Ectodermal cell (in vitro differentiated cells): ENCODE measurements around the gene GMDS.

ENCODE experiments used
- H3K27ac ChIP-seq: 2 replicates; pipeline ENCODE4 v1.7.0; 2013; ENCODE audit warnings: mild to moderate bottlenecking, low read depth, low read length; ENCODE audit not compliant: insufficient read depth, poor library complexity, severe bottlenecking
- H3K27me3 ChIP-seq: 2 replicates; pipeline ENCODE4 v1.7.0; 2013; ENCODE audit warnings: mild to moderate bottlenecking, low read length; ENCODE audit not compliant: insufficient read depth, control insufficient read depth, poor library complexity, severe bottlenecking
- H3K36me3 ChIP-seq: one replicate; pipeline ENCODE4 v1.7.0; 2013; ENCODE audit warnings: low read length; ENCODE audit not compliant: control insufficient read depth, insufficient read depth
- H3K4me1 ChIP-seq: one replicate; pipeline ENCODE4 v1.7.0; 2013; ENCODE audit warnings: low read length; ENCODE audit not compliant: control insufficient read depth, insufficient read depth
- H3K4me3 ChIP-seq: 2 replicates; pipeline ENCODE4 v1.7.0; 2013; ENCODE audit warnings: low read depth, low read length, control low read depth; ENCODE audit not compliant: insufficient read depth
- H3K9me3 ChIP-seq: 2 replicates; pipeline ENCODE4 v1.7.0; 2013; ENCODE audit warnings: mild to moderate bottlenecking, low read length, moderate library complexity; ENCODE audit not compliant: control insufficient read depth
- WGBS, 2 experiments: methylation state at CpG; one replicate each; pipeline ENCODE4 v1.1.7; 2013; ENCODE audit warnings: missing lambda C conversion rate in 2 of 2; 5-methylcytosine and 5-hydroxymethylcytosine counted together

Gene GMDS

DNA sequence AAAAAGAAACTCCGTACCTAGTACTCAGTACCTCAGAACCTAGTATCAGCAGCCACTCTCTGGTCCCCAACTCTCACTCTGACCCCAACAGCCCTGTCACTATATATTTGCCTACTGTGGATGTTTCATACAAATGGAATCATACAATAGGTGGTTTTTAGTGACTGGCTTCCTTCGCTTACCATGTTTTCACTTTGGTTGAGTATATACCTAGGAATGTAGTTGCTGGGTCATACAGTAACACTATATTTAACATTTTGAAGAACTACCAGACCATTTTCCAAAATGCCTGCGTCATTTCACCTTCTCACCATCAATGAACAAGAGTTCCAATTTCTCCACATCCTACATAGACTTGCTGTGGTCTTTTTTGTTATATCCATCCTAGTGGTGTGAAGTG, 283.2 kb downstream of the GMDS start:
- Histone ChIP-seq H3K27ac (no peak overlapping the region), H3K9me3 (no peaks in the 10 kb centered on the region), H3K4me1 (no peaks in the 10 kb centered on the region), H3K4me3 (no peak overlapping the region), H3K27me3 (no peaks in the 10 kb centered on the region), H3K36me3 (no peaks in the 10 kb centered on the region)
- 80 to 88% methylated on average over 2 to 3 of the region's 3 CpGs for WGBS, 2 experiments

- Histone ChIP-seq H3K4me1 (no peaks in the 10 kb centered on the region), H3K27ac (no peak overlapping the region), H3K9me3 (no peaks in the 10 kb centered on the region), H3K36me3 (no peaks in the 10 kb centered on the region), H3K27me3 (no peaks in the 10 kb centered on the region), H3K4me3 (no peak overlapping the region)
- 94% methylated on average over 12 of the region's 13 CpGs for WGBS, 2 experiments
Measured at GRCh38 chr6:1960486-1961142, 284.8 kb downstream of the GMDS start.

GRCh38 chr6:1958257-1958656, 287.1 kb downstream of the GMDS start:
- H3K36me3 ChIP-seq: no peaks in the 10 kb centered on the region
- no peaks in the 10 kb centered on the region for H3K4me1 ChIP-seq
- H3K4me3 ChIP-seq: no peak overlapping the region
- no peaks in the 10 kb centered on the region for H3K9me3 ChIP-seq
- H3K27me3 ChIP-seq: no peaks in the 10 kb centered on the region
- WGBS, 2 experiments: 75 to 79% methylated on average over 3 to 4 of the region's 4 CpGs
- no peak overlapping the region for H3K27ac ChIP-seq

GRCh38 chr6:1957746-1958145, 287.7 kb downstream of the GMDS start:
- 93 to 94% methylated on average over 4 to 5 of the region's 5 CpGs for WGBS, 2 experiments
- Histone ChIP-seq H3K4me3 (no peak overlapping the region), H3K27me3 (no peaks in the 10 kb centered on the region), H3K9me3 (no peaks in the 10 kb centered on the region), H3K27ac (no peak overlapping the region), H3K4me1 (no peaks in the 10 kb centered on the region), H3K36me3 (no peaks in the 10 kb centered on the region)

- 87 to 91% methylated on average over 13 to 14 of the region's 14 CpGs for WGBS, 2 experiments
- H3K27me3 ChIP-seq: no peaks in the 10 kb centered on the region
- no peak overlapping the region for H3K27ac ChIP-seq
- H3K36me3 ChIP-seq: no peaks in the 10 kb centered on the region
- H3K9me3 ChIP-seq: no peaks in the 10 kb centered on the region
- no peaks in the 10 kb centered on the region for H3K4me1 ChIP-seq
- no peak overlapping the region for H3K4me3 ChIP-seq
Measured at GRCh38 chr6:1952740-1953360, 292.6 kb downstream of the GMDS start.

GRCh38 chr6:1950631-1951030, 294.8 kb downstream of the GMDS start:
- Histone ChIP-seq H3K27ac (no peak overlapping the region), H3K36me3 (no peaks in the 10 kb centered on the region), H3K4me3 (no peak overlapping the region), H3K4me1 (no peaks in the 10 kb centered on the region), H3K9me3 (no peaks in the 10 kb centered on the region), H3K27me3 (no peaks in the 10 kb centered on the region)
- WGBS, 2 experiments: 94 to 96% methylated on average over 6 of the region's 6 CpGs

DNA sequence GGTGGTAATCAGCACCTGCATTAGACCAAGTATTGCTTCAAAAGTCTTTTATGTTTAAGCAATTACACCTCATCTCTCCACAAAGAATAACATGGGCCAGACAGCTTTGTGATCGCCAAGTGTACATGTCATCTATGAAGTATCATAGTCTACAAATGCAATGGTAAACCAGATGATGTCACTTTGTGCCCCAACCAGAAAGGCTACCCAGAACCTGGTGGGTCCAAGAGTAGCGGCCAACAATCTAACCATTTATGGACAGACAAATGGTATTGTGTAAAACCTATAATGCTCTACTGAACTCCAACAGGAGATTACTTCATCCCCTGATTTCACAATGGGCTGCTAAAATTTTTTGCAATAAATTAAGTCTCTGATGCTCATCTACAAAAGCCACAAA, 295.9 kb downstream of the GMDS start:
- Histone ChIP-seq H3K27ac (no peak overlapping the region), H3K4me3 (no peak overlapping the region), H3K4me1 (no peaks in the 10 kb centered on the region), H3K9me3 (no peaks in the 10 kb centered on the region), H3K36me3 (no peaks in the 10 kb centered on the region), H3K27me3 (no peaks in the 10 kb centered on the region)
- WGBS, 2 experiments: 94 to 96% methylated on average over 2 of the region's 2 CpGs

DNA sequence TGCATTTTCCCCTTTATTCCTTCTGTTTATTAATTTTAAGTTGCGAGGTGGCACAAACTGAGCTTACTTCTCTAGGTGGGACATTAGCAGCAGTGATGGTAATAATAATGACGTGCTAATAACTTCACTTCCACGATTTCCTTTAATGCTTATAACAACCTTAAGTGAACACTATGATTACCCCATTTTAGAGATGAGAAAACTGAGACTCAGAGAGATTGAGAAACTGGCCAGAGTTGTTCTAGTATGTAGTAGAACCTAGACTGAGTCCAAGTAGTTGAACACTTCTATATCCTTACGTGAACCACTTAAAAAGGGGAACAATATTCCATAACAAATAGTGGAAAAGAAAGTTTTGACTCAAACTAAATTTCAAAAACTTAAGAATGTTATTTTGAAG, 297.5 kb downstream of the GMDS start:
- H3K4me3 ChIP-seq: no peak overlapping the region
- H3K9me3 ChIP-seq: no peaks in the 10 kb centered on the region
- H3K36me3 ChIP-seq: no peaks in the 10 kb centered on the region
- no peak overlapping the region for H3K27ac ChIP-seq
- no peaks in the 10 kb centered on the region for H3K27me3 ChIP-seq
- 93 to 100% methylated on average over 1 to 4 of the region's 4 CpGs for WGBS, 2 experiments
- H3K4me1 ChIP-seq: no peaks in the 10 kb centered on the region

GRCh38 chr6:1946583-1946982, 298.8 kb downstream of the GMDS start:
- no peaks in the 10 kb centered on the region for H3K36me3 ChIP-seq
- H3K4me1 ChIP-seq: no peaks in the 10 kb centered on the region
- no peak overlapping the region for H3K4me3 ChIP-seq
- no peaks in the 10 kb centered on the region for H3K9me3 ChIP-seq
- H3K27me3 ChIP-seq: no peaks in the 10 kb centered on the region
- H3K27ac ChIP-seq: no peak overlapping the region
- 88 to 93% methylated on average over 2 to 3 of the region's 3 CpGs for WGBS, 2 experiments

DNA sequence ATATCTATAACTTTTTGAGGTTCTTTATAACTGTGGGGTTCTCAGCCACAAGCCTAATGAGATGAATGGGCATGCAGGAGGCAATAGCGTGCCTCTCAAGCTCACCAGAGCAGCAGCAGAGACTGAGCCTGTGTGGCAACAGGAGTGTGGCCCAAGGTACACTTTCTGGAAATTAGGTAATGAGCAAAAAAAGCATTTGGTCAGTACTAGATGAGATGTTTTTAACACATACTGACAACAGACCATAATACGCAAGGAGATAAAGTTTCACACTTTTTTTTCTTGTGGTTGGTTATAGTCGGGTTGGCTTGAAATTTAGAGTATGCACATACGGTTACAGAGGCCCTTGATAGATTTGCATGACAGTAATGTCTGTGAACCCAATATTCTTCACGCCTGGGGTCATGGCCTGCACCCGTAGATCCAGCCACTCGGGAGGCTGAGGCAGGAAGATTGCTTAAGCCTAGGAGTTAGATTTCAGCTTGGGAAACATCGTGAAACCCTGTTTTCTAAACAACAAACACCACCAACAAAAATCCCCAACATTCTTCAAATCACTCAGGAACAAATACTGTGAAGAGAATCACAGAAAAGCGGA, 300.1 kb downstream of the GMDS start:
- Histone ChIP-seq H3K4me1 (no peaks in the 10 kb centered on the region), H3K9me3 (no peaks in the 10 kb centered on the region), H3K4me3 (no peak overlapping the region), H3K27me3 (no peaks in the 10 kb centered on the region), H3K27ac (no peak overlapping the region), H3K36me3 (no peaks in the 10 kb centered on the region)
- 87 to 89% methylated on average over 9 of the region's 9 CpGs for whole genome bisulfite sequencing, 2 experiments
